H1 (cell line): ENCODE measurements around the gene MTHFS. TPM values are rescaled to one million over a fixed set of nuclear protein-coding genes. Genes with fewer than 3 reads are reported as not detected.

Source experiments
- JUND ChIP-seq: IDR thresholded peaks from 2 replicates; pipeline ENCODE4 v1.6.1; 2011; ENCODE audit warnings: mild to moderate bottlenecking, improper control_type of control experiment, low read length
- polyA plus RNA-seq, 7 experiments: library from polyadenylated mRNA; depleted of rRNA in 3 of 7; stranded (reverse) in 5 of 7; unstranded in 2 of 7; fragments of >200 nt in 5 of 7; fragments of 200-250 nt in 2 of 7; gene quantifications; 1 replicate in 5 of 7; 2 replicates in 1 of 7; 4 replicates in 1 of 7; pipeline versions ENCODE4 v1.2.1 to v1.2.3, GENCODE V29; 2011 to 2013; ENCODE audit warnings: missing spikeins in 2 of 7, mixed read lengths in 2 of 7
- total RNA-seq: library from RNA; stranded (reverse); fragmentation: NEBNext Ultra II Directional; extraction: Animal tissue kit (Norgen Biotek cat#: 25700); gene quantifications from 2 replicates; pipeline ENCODE4 v1.2.1, GENCODE V29; 2021

The MTHFS gene
- total and polyA plus RNA-seq, 2 of the 8 experiments (the other 6 are each of a cell fraction or from before 2014, with no cell fraction given), result 27.3 to 37.2 TPM

DNA sequence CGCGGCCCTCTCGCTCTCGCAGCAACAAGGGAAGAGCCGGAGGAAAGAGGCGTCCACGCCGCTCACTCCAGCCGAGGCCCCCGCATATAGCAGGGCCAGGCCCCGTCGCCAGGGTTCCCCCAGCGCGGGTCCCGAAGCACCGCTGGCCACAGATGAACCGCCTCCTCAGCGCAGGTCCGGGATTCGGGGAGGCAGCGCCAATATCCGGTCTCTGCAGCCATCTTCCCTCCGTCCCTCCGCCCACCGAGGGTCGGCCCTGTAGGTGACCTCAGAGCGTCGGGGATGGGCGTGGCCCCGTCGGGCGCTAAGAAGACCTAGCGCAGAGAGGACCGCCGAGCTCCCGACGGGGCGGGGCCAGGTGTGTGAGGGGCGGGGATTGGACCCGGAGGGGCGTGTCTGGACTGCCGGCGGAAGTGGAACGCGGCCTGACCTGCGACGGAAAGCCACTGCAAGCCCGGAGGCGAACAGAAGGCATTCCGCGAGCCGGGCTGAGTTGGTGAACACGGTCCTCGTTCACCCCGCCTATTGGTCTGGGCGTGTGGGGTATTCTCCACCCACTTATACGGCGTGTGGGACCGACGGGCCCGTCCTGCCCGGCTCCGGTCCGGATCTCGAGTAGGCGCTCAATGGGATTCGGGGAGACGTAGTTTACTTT is 26.8 kb upstream of the MTHFS start (continued):
- no peak for TF ChIP-seq JUND
